Mammary epithelial cell (primary cell): ENCODE results near the gene METRN.

Experiments
- EZH2 ChIP-seq: IDR thresholded peaks from 2 replicates; pipeline ENCODE4 v1.6.1; 2012; ENCODE audit warnings: low read length, inconsistent platforms, borderline replicate concordance
- TF ChIP-seq, protein P1 (sequence below), 2 donors: IDR thresholded peaks in 1 of 2; conservative IDR thresholded peaks in 1 of 2; 2 replicates each; pipeline ENCODE4 v1.5.1; 2011 to 2012; ENCODE audit warnings: inconsistent platforms in 2 of 2, low read length in 2 of 2, mild to moderate bottlenecking in 2 of 2, control low read depth in 1 of 2, low read depth in 1 of 2; ENCODE audit not compliant: insufficient read depth in 1 of 2; ENCODE audit errors: extremely low read depth in 1 of 2

DNA sequence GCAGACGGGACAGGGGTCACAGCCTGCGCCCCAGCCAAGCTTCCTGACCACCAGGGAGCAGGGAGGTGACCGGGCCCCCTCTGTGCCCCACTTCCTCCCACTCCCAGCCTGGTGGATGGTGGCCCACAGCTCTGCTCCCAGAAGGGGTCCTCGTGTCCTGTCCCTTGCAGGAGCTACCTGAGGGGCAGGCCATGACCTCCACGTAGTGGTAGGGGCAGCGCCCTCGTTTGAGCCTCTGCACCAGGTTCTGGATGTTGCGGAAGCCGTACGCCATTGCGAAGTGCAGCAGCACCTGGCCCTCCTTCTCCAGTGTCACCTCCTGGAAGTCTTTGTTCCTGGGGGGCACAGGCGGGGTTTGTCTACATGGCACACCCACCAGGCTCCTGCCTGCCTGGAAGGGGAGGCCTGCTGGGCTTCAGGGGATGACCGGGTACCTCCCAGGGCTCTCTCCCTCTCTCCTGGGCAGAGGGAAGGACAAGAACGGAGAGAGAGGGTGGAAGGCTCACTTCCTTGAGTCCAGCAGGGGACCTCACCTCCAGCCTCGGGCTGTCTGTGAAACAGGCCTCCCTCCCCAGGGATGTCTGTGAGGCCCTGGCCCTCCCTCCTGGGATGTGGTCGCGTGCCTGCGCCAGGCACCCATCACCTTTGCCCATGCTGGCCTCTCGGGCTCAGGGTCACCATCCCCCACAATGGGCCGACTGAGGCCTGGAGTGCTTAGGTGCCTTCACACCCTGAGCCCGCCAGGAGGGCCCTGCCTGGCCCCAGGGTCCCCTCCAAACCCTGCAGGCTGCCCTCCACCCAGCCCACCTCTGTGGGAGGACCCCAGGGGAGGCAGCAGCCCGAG is 16.0 kb downstream of the METRN start:
- TF ChIP-seq, protein P1, sequence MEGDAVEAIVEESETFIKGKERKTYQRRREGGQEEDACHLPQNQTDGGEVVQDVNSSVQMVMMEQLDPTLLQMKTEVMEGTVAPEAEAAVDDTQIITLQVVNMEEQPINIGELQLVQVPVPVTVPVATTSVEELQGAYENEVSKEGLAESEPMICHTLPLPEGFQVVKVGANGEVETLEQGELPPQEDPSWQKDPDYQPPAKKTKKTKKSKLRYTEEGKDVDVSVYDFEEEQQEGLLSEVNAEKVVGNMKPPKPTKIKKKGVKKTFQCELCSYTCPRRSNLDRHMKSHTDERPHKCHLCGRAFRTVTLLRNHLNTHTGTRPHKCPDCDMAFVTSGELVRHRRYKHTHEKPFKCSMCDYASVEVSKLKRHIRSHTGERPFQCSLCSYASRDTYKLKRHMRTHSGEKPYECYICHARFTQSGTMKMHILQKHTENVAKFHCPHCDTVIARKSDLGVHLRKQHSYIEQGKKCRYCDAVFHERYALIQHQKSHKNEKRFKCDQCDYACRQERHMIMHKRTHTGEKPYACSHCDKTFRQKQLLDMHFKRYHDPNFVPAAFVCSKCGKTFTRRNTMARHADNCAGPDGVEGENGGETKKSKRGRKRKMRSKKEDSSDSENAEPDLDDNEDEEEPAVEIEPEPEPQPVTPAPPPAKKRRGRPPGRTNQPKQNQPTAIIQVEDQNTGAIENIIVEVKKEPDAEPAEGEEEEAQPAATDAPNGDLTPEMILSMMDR (conservative IDR thresholded peaks at IDR 0.05 in 1 of 2, IDR thresholded peaks at IDR 0.05 in 1 of 2; ENCODE audit: extremely low read depth in 1 of 2, insufficient read depth in 1 of 2, low read depth in 1 of 2, low read length in 2 of 2), result no peak
- TF ChIP-seq EZH2, result no peak
